Astrocyte (in vitro differentiated cells and primary cell): ENCODE results near the gene SNX13.

Source experiments
- CTCF ChIP-seq: IDR thresholded peaks from 2 replicates; pipeline ENCODE4 v1.5.1; 2011; ENCODE audit warnings: low read depth, mild to moderate bottlenecking, inconsistent platforms, low read length, moderate library complexity; ENCODE audit not compliant: insufficient read depth
- EZH2 ChIP-seq: IDR thresholded peaks from 2 replicates; pipeline ENCODE4 v1.6.1; 2012; ENCODE audit warnings: mild to moderate bottlenecking, low read length, inconsistent platforms; ENCODE audit not compliant: insufficient read depth

- TF ChIP-seq CTCF (no peak), EZH2 (no peak)
Measured at GRCh38 chr7:17887286-17887685, 53.0 kb downstream of the SNX13 start.
